ENCODE data around the gene KDM1B. TPM values are rescaled to one million over a fixed set of nuclear protein-coding genes. Genes with fewer than 3 reads are reported as not detected.

The KDM1B gene
- total RNA-seq, 4 donors from 2014 or later, result 14.5 to 29.9 (median 26.0) TPM

GRCh38 chr6:18136260-18136659 lies 19.0 kb upstream of the KDM1B start:
- in situ Hi-C loops (cut with MboI; ENCODE audit: low sequenced_read_pairs in 4 of 4) (no loop called here), intact Hi-C loops (cut with DNase I; ENCODE audit: low total_unique reads) (no loop called here)
- Histone ChIP-seq H3K27me3 (no peaks in the 10 kb centered on the region), H3K4me3 (no peak overlapping the region), H3K9me3 (no peaks in the 10 kb centered on the region), H3K27ac (no peak overlapping the region), H3K36me3 (peaks cover 0 to 48% of the 10 kb centered on the region in 2 donors), H3K4me1 (no peaks in the 10 kb centered on the region)
- no peak for ATAC-seq
- no peak for DNase-seq
- TF ChIP-seq CTCF (IDR thresholded peaks at IDR 0.05 in 4 of 5, conservative IDR thresholded peaks at IDR 0.05 in 1 of 5) (no peak), POLR2A (IDR thresholded peaks at IDR 0.05) (no peak)

- TF ChIP-seq POLR2A (IDR thresholded peaks at IDR 0.05), result no peak
- TF ChIP-seq CTCF (IDR thresholded peaks at IDR 0.05 in 4 of 5, conservative IDR thresholded peaks at IDR 0.05 in 1 of 5), result no peak
- Histone ChIP-seq H3K36me3 (peaks cover 0 to 44% of the 10 kb centered on the region in 2 donors), H3K4me3 (no peak overlapping the region), H3K9me3 (no peaks in the 10 kb centered on the region), H3K27me3 (no peaks in the 10 kb centered on the region), H3K4me1 (no peaks in the 10 kb centered on the region), H3K27ac (no peak overlapping the region)
- in situ Hi-C loops (cut with MboI; ENCODE audit: low sequenced_read_pairs in 4 of 4) (no loop called here), intact Hi-C loops (cut with DNase I; ENCODE audit: low total_unique reads) (no loop called here)
- ATAC-seq (no peak), DNase-seq (no peak)
These were observed 16.3 kb upstream of the KDM1B start for GRCh38 chr6:18138906-18139305.

GRCh38 chr6:18139935-18140621 lies 15.1 kb upstream of the KDM1B start:
- Histone ChIP-seq H3K27ac (no peak overlapping the region), H3K27me3 (no peaks in the 10 kb centered on the region), H3K36me3 (peaks cover 0 to 44% of the 10 kb centered on the region in 2 donors), H3K9me3 (no peaks in the 10 kb centered on the region), H3K4me3 (no peak overlapping the region), H3K4me1 (no peaks in the 10 kb centered on the region)
- TF ChIP-seq POLR2A (IDR thresholded peaks at IDR 0.05), result no peak
- no peak for TF ChIP-seq CTCF (IDR thresholded peaks at IDR 0.05 in 4 of 5, conservative IDR thresholded peaks at IDR 0.05 in 1 of 5)
- DNase-seq (no peak), ATAC-seq (no peak)
- intact Hi-C loops (cut with DNase I; ENCODE audit: low total_unique reads), result no loop called here
- in situ Hi-C loops (cut with MboI; ENCODE audit: low sequenced_read_pairs in 4 of 4), result no loop called here

GRCh38 chr6:18141805-18142590 lies 13.2 kb upstream of the KDM1B start:
- no peak for TF ChIP-seq POLR2A (IDR thresholded peaks at IDR 0.05)
- no peak for TF ChIP-seq CTCF (IDR thresholded peaks at IDR 0.05 in 4 of 5, conservative IDR thresholded peaks at IDR 0.05 in 1 of 5)
- no peak overlapping the region for H3K27ac ChIP-seq
- H3K27me3 ChIP-seq, result no peaks in the 10 kb centered on the region
- intact Hi-C loops (cut with DNase I; ENCODE audit: low total_unique reads), result no loop called here
- in situ Hi-C loops (cut with MboI; ENCODE audit: low sequenced_read_pairs in 4 of 4), result no loop called here
- H3K4me3 ChIP-seq, result no peak overlapping the region
- peaks cover 0 to 37% of the 10 kb centered on the region in 2 donors for H3K36me3 ChIP-seq
- no peak for ATAC-seq
- H3K9me3 ChIP-seq, result no peaks in the 10 kb centered on the region
- H3K4me1 ChIP-seq, result no peaks in the 10 kb centered on the region
- DNase-seq, result no peak
